EL (cell line): ENCODE data around the gene ERC2.

Source experiments
- DNase-seq: peaks from one replicate; pipeline ENCODE4 v3.0.0-alpha.2; 2016

Gene ERC2

GRCh38 chr3:55477306-55478303, 990.7 kb downstream of the ERC2 start:
- DNase-seq, result peak; percentile 75

DNA sequence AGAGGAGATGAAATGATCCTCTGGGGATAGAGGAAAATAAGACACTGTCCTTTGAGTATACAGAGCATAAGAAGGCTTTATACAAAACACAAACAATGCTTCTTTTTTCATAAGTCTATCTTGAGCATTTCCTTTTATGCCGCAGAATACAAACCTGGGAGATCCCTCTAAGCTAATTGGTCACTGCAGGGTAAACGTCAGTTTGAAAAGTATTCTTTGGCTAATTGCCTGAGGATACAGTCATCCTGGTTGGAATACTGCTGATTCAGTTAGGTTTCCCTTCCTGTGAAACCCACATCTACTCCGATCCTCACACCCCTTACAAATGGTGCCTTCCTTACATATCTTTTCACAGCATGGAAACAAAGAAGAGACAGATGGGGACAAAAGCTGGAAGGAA, 991.8 kb downstream of the ERC2 start:
- peak; percentile 93 for DNase-seq

DNA sequence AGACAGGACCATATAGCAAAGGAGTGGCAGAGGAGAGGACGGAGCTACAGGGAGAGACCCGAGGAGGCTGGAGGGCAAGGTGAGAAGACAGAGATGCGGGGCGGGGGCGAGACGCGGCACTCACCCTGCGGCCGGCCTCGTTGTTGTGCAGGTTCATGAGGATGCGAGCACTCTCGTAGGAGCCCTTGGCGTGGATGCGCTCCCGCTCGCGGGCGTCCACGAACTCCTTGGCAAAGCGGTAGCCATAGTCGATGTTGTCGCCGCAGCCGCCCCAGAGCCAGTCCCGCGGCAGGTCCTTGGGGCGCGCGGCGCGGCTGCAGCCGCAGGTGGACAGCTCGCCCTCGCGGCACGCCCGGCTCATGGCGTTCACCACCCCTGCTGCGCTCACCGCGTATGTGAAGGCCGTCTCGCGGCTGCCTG, 994.0 kb downstream of the ERC2 start:
- DNase-seq, result no peak

DNA sequence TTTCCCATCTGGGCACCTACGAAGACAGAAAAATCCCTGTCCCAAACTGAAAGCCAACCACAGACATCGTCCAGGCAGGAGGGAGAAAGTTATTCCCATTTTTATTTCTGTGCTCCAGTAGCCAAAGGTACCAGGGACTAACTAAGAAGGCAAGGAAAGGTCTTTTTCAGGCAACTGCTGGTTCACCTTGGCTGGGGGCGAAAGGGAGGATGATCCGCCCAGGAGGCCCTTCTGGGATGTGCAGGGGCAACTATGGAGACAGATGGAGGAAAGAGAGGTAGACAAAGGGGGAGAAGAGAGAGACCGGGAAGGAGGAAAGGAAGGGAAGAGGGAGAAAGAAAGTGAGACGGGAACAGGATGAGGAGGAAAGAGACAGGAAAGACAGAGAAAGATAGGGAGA, 994.5 kb downstream of the ERC2 start:
- DNase-seq, result no peak

- DNase-seq, result no peak
These were observed 996.6 kb downstream of the ERC2 start for GRCh38 chr3:55471522-55472280.

DNA sequence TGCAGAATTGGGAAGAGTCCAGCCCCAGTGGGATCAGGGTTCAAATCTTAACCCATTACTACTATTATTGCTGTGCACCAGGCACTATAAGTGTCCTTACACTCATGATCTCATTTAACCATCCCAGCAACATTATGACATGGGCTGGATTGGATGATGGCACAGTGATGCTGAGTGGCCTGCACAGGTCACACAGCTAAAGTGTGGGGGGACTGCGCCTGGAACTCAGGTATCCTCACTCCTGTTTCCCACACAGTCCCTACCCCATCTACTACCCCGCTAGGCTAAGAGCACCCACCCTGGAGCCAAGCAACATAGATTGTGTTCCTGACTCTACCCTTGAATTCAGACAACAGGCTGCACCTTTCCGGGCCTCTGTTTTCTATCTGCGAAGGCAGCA, 997.2 kb downstream of the ERC2 start:
- DNase-seq, result no peak

GRCh38 chr3:55469957-55470526, 998.2 kb downstream of the ERC2 start:
- no peak for DNase-seq

- DNase-seq, result peak; percentile 75
These were observed 1000.0 kb downstream of the ERC2 start for GRCh38 chr3:55468251-55468650.

DNA sequence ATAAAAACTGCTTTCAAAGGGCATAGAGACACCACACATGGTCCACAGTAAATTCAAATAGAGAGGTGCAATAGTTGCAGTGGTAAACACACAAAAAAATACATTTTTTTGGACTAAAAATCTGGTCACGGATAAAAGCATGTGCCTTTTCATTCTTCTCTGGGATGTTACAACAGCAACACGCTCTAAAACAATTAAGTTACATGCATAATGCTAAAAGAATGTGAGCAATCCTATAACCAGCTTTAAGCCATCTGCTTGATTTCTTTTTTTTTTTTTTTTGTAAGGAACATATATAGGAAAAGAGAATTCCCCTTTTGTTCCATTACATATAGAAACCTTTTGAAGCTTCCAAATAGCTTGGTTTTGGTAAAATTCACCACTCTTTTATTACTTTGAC, 1001.2 kb downstream of the ERC2 start:
- peak; percentile 72 for DNase-seq

DNA sequence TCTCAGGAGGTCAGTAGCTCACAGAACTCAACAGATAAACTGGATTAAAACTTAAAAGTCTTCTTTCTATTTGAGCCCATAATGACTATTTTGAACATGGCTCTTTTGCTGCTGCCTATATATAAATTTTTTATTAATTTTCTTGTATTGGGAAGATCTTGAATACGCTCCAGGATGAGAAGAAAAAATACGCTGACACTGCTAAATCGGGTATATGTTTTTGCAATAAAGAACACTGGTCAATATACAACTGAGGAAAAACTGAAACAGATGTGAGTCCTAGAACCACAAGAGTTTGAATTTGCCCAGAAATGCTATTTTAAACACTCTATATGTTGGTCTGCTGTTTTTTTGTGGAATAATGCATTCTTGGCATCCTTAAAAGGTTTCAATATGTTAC, 1001.7 kb downstream of the ERC2 start:
- no peak for DNase-seq

- DNase-seq, result peak; percentile 84
These were observed 1006.4 kb downstream of the ERC2 start for GRCh38 chr3:55461896-55462295.

DNA sequence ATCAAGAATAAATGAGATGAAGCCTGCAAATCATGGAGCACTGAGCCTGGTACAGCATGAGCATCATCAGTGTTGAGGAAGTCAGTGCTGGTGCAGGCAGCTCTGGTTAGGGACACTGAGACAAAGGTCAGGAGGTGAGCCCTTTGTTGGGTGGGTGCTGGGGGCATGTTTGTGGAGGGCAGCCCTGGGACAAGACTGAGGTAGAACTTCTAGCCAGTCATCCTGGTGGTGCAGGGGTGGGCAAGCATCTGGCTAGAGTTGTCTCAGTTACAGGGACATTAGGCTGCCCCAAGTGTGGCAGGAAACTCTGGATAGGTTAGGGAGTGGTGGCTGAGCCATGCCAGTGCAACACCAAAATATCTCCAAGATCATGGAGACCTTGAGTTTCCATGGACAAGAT, 1008.4 kb downstream of the ERC2 start:
- no peak for DNase-seq
